ENCODE data around the gene SOX6. TPM values are rescaled to one million over a fixed set of nuclear protein-coding genes. Genes with fewer than 3 reads are reported as not detected.

Gene SOX6
- polyA plus RNA-seq, 1 donor from 2014 or later, result 2.2 TPM

- no peak overlapping the region for H3K9ac ChIP-seq (ENCODE audit: low read length)
- no peaks in the 10 kb centered on the region for H3K79me2 ChIP-seq (replicated peaks; ENCODE audit: insufficient read depth, low read length)
- H3K27me3 ChIP-seq (ENCODE audit: insufficient read depth, low read depth, low read length), result no peaks in the 10 kb centered on the region
- H3F3A ChIP-seq (ENCODE audit: insufficient read depth, low read length, poor library complexity, severe bottlenecking), result no peaks in the 10 kb centered on the region
- H3K27ac ChIP-seq (ENCODE audit: low read length), result no peak overlapping the region
- H3K4me3 ChIP-seq (ENCODE audit: low read length), result no peak overlapping the region
- H3K9me2 ChIP-seq (ENCODE audit: insufficient read depth, low read length), result no peaks in the 10 kb centered on the region
- H3K9me3 ChIP-seq (ENCODE audit: low read length), result no peaks in the 10 kb centered on the region
- no peaks in the 10 kb centered on the region for H3K36me3 ChIP-seq (ENCODE audit: insufficient read depth, low read length)
- no peak overlapping the region for H3K4me2 ChIP-seq (ENCODE audit: low read length)
- TF ChIP-seq, protein P1, sequence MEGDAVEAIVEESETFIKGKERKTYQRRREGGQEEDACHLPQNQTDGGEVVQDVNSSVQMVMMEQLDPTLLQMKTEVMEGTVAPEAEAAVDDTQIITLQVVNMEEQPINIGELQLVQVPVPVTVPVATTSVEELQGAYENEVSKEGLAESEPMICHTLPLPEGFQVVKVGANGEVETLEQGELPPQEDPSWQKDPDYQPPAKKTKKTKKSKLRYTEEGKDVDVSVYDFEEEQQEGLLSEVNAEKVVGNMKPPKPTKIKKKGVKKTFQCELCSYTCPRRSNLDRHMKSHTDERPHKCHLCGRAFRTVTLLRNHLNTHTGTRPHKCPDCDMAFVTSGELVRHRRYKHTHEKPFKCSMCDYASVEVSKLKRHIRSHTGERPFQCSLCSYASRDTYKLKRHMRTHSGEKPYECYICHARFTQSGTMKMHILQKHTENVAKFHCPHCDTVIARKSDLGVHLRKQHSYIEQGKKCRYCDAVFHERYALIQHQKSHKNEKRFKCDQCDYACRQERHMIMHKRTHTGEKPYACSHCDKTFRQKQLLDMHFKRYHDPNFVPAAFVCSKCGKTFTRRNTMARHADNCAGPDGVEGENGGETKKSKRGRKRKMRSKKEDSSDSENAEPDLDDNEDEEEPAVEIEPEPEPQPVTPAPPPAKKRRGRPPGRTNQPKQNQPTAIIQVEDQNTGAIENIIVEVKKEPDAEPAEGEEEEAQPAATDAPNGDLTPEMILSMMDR (IDR thresholded peaks at IDR 0.05; ENCODE audit: poor library complexity, severe bottlenecking), result no peak
- TF ChIP-seq EP300 (conservative IDR thresholded peaks at IDR 0.05; ENCODE audit: poor library complexity, severe bottlenecking), result no peak
- TF ChIP-seq SMC3 (conservative IDR thresholded peaks at IDR 0.05; ENCODE audit: poor library complexity), result no peak
- no peak for TF ChIP-seq POLR2AphosphoS5 (IDR thresholded peaks at IDR 0.05)
- no peak for TF ChIP-seq REST (IDR thresholded peaks at IDR 0.05; ENCODE audit: borderline replicate concordance)
- no peak for TF ChIP-seq MXI1 (conservative IDR thresholded peaks at IDR 0.05; ENCODE audit: poor library complexity, severe bottlenecking)
- no peak for TF ChIP-seq RAD21 (conservative IDR thresholded peaks at IDR 0.05)
- TF ChIP-seq TAF1 (IDR thresholded peaks at IDR 0.05; ENCODE audit: low read depth), result no peak
- no peak for TF ChIP-seq EZH2 (IDR thresholded peaks at IDR 0.05; ENCODE audit: borderline replicate concordance, insufficient read depth, low read length, poor library complexity, severe bottlenecking)
- H2AFZ ChIP-seq (ENCODE audit: low read depth, low read length), result no peak overlapping the region
- no peaks in the 10 kb centered on the region for H4K20me1 ChIP-seq (ENCODE audit: insufficient read depth)
These were observed 257.7 kb downstream of the SOX6 start for GRCh38 chr11:16098526-16099205.

- no peaks in the 10 kb centered on the region for H3K9me3 ChIP-seq (ENCODE audit: low read length)
- H3F3A ChIP-seq (ENCODE audit: insufficient read depth, low read length, poor library complexity, severe bottlenecking), result no peaks in the 10 kb centered on the region
- H4K20me1 ChIP-seq (ENCODE audit: insufficient read depth), result no peaks in the 10 kb centered on the region
- peak; percentile 22 for TF ChIP-seq EP300 (conservative IDR thresholded peaks at IDR 0.05; ENCODE audit: poor library complexity, severe bottlenecking)
- TF ChIP-seq EZH2 (IDR thresholded peaks at IDR 0.05; ENCODE audit: borderline replicate concordance, insufficient read depth, low read length, poor library complexity, severe bottlenecking), result no peak
- no peaks in the 10 kb centered on the region for H3K27me3 ChIP-seq (ENCODE audit: insufficient read depth, low read depth, low read length)
- H2AFZ ChIP-seq (ENCODE audit: low read depth, low read length), result no peak overlapping the region
- H3K9me2 ChIP-seq (ENCODE audit: insufficient read depth, low read length), result no peaks in the 10 kb centered on the region
- no peak overlapping the region for H3K4me2 ChIP-seq (ENCODE audit: low read length)
- no peak overlapping the region for H3K27ac ChIP-seq (ENCODE audit: low read length)
- no peaks in the 10 kb centered on the region for H3K36me3 ChIP-seq (ENCODE audit: insufficient read depth, low read length)
- no peak overlapping the region for H3K9ac ChIP-seq (ENCODE audit: low read length)
- no peak overlapping the region for H3K4me3 ChIP-seq (ENCODE audit: low read length)
- no peaks in the 10 kb centered on the region for H3K79me2 ChIP-seq (replicated peaks; ENCODE audit: insufficient read depth, low read length)
These were observed 258.8 kb downstream of the SOX6 start for GRCh38 chr11:16097543-16097942.
